GM19240 (cell line): ENCODE results near the gene IDH3A.

Source experiments
- DNase-seq: peaks from one replicate; pipeline ENCODE4 v3.0.0; 2011; ENCODE audit warnings: low spot score; ENCODE audit not compliant: insufficient read length

IDH3A gene

DNA sequence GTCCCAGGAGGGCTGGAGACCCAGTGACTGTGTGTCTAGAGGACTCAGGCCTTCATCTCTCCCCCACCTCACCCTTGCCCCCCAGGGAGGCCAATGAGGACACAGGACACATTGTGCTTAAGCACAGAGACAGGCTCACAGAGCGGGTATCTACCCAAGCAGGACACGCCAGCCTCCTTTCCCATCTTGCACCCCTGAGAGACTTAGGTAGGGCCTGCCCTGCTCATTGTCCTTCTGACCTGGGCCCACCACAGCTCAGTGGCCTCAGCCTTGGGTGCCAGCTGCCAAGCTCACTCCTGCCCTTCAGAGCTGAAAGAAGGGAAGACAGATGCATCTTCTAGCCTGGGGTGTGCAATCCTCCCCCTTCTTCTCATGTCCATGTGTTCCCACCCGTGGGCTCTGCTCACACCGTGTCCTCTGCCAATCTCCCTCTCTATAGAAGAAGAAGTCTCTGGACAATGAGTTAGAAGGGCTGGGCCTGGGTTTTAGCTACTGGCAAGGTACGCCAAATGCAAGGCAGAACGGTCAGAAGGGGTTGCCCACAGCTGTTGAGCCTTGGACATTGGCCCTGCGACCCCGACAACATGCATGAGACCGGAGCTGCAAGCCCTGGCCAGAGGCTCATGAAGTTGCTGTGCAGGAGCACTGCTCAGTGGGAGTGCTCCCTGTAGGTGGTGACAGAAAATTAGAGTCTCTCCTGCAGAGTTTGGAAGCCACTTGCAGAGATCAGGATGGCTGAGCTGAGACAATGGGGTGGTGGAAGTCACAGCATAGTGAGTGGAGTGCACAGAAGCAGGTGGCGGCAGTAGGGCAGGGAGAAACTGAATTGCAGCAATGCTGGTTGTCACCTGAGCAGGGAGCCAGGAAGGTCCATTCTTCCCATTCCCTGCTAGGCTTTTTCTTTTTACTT lies 52.4 kb downstream of the IDH3A start:
- no peak for DNase-seq

DNA sequence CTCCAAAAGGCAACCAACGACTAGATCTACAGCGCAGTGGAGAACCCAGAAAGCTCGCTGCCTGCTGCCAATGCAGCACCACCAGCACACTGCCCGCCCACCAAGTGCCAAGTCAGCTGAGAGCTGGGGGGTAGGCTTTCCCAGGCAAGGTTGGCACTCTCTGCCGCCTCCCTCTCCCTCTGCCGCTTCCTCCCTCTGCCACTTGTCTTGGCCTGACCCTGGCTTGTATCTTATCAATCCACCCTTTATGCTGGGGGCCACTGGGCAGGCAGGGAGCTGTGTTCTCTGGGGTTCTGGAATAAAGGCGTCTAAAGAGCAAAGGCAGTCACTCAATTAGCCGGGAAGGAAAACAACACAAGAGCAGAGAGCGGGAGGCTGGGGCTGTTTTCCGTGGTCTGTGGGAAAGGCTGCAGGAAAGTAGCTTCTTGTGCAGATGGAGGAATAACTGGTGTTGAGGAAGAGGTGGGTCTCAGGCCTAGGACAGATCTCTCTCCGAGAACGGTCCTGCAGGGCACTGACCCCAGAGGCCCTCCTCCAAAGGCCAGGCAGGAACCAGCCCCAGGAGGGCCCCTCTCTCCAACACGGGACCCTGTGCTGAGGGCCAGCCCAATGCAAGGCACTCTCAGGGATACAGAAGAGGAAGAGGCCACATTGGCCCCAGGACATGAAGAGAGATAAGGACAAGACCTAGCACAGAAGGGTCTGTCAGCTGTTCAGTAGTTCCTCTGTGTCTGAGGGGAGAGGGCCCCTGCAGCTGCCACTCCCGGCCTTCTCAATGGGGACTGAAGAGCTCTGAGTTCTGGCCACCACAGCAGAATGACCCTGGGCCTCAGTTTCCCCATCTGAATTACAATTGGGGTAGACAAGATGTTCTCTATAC lies 54.4 kb downstream of the IDH3A start:
- DNase-seq: no peak

DNA sequence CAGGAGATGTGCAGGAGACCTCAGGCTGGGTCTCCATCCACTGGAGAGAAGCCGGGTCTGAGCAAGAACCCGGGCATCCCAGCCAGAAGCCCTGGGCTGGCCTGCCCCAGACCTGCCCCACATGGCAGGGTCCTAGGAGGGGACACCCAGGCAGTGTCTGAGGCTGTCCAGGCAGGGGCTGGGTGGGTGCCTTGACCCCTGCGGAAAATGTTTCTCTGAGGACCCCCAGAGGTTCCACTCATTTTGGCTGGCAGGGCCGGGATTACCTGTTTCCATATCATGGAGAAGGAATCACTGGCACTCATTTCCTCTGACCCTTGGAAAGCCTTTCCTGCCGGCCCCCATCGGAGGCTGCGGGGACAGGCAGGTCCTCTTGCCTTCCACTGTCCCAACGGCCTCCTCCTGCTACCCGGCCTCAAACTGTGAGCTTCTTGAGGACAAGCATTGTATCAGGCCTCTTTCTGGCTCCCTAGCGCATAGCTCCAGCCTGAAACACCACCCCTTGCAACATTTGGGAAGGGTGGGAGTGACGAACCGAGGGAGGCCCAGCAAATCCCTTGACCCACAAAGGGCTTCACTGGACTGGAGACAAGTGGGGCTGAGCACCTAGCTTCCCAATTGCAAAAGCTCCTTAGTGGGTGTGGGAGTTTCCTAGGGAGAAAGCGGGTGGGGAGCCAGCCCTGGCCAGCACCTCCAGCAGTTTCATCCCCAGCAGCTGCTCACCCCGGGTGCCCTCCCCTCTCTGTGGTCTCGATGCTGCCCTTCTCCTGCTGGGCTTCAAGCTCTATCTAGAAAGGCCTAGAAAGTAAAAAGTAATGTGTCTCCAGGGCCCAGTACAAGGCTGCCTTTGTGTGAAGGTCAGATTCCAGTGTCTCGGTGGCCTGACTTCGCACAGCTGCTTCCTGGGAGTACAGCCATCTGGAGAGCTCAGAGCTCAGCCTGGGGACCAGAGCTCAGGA lies 55.5 kb downstream of the IDH3A start:
- DNase-seq: no peak

DNA sequence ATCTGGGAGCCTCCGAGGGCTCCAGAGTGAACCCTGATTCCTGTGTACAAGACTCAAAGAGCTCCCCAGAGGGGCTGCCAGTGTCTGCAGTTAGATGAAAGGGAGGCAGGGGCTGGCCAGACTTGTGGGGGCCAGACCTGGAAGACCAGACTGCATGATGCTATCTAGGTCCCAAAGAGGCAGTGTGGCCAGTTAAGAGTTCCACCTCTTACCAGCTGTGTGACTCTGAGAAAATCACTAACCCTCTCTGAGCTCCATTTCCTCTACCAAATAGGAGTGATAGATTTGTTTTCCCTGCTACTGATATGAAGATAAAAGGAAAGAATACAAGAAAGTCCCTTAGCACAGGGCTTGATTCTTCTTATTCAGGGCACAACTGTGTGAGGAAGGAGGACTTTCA lies 56.2 kb downstream of the IDH3A start:
- no peak for DNase-seq

DNA sequence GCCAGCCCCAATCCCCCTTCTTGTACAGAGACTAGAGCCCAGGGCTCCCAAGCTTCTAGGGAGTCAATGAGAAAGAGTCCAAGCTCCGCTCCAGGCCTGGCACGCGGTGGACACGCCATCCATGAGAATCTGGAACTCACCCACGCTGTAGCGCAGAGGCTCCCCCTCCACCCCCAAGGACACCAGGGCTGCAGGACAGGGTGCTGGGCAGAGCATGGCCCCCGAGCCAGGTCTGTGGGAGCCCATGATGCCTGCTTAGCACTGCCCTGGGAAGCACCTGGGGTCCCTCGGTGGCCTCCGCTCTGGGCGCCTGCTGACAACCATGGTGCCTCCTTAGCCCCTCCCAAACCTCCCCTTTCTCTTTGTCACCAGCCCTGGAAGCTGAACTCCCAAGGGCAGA lies 56.7 kb downstream of the IDH3A start:
- DNase-seq: no peak

DNA sequence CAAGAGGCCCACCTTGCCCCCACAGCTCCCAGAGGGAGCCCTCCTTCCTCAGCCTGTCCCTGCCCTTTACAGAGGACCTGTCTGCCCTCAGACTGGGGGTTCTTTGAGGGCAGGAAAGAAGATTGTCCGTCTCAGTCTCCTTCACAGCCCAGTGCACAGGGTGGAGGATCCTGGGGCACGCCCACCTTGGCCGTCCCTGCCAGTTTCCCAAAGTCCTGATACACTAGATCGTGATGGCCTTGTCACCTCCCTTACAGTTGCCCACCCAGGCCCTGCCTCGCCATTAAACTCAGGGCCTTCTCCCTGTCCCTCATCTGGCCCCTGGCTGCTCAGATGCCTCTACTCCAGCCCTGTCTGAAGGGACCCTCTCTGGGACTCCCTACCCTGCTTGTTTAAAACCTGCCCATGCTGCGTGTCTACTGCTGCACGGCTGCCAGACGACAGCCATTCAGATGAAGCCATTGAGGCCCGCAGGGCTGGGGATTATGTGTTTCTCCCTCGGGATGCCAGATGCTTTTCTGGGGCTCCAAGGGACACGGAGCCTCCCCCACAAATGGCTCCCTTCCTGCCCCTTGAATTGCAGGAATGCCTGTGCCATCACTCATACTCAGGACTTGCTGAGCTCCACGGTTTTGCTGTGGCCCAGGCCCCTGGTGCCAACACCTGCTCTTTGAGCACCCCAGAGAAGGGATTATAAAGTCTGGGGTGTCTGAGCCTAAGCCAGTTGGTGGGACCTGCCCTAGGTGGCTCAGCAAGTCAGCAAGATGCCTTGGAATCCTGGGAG lies 57.4 kb downstream of the IDH3A start:
- DNase-seq: no peak

DNA sequence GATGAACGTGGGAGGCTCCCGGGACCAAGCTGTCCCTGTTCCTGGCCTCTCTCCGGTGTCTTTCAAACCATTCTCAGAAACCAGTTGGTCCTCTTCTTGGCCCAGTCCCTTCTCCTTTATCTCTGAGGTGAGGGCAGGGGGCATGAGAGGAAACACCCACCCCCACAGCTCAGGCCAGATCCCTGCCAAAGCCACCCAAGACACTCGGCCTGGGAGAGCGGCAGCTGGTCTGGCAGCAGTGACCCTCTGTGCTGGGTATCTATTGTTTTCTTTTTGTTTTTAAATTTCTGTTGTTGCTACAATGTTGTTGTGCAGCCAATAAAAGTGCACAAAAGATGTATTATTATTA lies 57.9 kb downstream of the IDH3A start:
- no peak for DNase-seq

DNA sequence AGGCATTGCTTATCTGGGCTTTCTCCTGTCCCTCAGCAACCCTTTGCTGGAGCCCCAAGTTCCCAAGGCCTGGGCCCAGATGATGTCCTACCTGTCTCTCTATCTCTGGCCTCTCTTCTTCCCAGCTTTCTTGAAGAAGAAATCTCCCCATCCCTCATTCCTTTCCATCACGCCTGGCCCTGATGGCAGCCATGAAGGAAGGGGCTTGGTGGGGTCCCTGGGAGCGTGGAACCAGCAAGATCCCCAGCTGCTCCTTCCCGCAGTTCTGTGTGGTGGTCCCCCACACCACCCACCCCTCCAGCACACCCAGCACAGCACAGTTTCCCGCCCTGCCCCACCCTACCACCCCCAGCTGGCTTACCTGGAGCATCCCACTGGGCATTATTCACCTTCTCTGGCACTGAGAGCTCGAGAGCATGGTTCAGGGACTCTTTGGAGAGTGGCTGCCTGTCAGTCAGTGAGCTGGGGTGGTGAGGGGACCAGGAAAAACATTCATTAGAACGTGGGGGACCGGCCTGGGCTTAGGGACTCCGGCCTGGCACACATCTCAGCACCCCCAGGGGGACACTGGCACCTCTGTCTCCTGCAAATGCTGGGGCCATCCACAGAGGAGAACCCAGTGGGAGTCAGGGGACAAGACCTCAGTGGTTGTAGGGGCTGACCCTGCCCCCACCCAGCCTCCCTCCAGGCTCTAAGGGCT lies 58.6 kb downstream of the IDH3A start:
- DNase-seq: no peak

DNA sequence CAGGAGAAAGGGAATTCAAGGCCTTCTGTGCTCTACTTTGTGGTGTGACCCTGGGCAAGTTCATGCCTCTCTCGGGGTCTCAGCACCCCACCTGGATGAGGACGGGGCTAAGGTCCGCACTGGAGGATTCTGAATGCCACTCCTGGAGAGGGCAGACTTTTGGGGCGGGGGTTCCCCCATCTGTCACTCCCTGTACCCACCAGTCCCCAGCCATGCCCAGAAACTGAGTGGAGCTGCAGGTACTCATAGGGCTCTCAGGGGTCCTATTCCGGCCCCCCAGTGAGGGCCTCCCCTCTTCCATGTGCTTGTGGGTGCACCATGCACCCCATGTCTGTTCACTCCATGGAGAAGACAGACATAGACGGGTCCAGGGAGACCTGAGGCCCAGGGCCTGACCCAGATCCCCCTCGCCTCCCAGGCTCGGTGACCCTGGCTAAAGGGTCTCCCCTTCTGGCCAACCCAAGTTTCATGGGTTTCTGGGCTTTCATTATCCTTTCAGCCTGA lies 59.2 kb downstream of the IDH3A start:
- DNase-seq: no peak

DNA sequence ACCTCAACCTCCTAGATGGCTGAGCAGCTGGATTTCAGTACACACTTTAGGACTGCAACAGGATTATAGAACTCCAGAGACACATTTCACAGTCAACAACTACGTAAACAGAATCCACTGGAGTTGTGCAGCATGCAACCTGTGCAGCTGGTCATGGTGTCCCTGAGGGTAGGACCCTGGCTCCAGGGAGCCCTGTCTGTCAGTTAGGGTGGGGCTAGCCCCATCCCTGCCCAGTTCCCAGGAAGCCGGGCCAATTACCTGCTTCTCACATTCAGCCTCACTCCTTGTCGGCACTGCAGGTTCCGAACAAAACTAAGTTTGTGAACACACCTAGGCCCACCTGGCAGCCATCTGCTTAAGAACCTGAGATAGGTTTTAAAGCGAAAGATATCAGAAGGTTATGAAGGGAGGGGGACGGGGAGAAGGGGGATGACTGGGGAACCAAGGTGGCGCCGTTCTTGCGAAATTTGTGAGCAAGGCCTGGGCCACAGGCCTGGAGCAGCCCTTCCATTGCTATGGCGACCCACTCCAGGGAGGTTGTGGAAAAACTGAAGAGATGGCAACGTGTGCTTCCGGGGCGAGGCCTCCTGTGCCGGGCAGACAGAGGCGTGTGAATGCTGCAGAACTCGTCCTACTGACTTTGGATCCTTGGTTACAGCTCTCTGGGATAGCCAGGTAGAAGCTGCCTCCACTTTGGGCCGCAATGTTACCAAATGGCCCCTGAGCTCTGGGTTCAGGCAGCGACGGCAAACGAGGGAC lies 59.9 kb downstream of the IDH3A start:
- DNase-seq: no peak

DNA sequence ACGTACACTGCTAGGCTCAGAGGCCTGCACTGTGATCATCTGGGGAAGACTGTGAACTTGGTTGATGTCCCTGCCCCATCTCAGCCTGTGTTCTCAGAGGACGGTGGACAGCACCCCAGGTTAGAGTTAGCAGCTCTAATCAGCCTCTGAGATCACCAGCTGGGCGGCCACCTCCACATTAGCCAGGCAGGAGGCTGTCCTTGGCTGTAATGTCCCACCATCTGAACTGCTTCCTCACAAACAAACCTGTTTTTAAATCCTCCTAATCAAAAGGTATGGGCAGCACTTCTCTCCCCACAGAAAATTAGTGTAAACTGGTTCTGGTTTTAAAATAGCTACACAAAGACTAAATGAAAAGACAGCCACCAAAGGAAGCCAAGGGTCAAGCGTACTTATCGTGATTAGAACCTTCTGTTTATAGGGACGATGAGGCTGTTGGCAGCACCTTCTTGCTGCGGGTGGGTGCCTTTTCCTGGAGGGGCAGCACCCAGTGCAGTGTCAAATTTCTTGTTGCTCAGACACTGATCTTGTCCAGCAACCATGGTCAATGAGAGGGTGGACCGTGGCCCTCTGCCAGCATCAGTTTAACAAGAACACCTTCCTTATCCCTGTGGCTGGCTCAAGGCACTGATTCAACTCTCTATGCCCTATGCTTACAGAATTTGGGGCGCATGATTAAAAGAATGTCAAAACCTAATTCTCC lies 60.6 kb downstream of the IDH3A start:
- DNase-seq: no peak

DNA sequence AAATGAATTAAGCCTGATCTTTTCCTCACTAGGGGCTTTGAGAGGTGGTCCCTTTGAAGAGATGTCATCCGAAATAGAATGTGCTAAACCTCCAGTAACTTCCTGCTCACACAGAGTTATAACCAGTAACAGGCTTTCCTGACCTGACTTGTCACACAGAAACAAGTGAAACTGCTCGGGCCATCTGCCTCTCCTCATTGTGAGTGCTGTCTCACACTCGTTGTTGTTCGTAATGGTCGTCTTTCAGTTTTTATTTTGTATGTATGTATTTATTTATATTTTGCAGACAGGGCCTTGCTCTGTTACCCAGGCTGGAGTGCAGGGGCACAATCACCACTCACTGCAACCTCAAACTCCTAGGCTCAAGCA lies 61.2 kb downstream of the IDH3A start:
- DNase-seq: no peak

DNA sequence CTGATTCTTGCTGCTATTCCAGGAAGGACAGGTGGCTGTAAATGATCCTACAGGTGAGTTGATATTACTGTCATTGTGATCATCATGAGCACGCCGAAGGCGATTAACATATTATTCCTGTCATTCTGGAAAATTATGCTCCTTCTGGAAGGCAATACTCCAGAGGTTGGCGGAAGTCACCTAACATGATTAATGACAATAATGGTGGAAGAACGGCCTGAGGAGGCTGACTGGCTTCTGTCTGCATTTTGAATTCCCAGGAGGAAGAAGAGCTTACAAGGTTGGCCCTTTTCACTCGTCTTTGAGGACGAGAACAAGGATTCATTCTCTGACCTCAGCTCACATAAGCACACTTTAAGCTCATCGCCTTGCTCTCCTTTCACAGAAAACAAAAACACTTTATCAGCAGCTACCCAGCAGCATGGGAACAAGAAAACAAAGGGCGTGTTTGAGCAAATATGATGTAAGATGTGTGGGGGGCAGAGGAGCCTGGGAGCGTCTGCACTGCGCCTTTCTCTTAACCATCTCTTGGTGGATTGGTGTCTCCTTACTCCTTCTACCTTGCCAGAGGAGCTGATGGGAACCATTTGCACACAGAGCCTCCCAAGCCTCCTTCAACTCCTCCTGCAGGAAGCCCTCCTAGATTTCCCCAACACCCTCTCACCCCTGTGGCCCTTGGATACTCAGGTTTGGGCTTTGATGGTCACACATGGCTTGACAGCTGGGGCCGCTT lies 62.2 kb downstream of the IDH3A start:
- no peak for DNase-seq

DNA sequence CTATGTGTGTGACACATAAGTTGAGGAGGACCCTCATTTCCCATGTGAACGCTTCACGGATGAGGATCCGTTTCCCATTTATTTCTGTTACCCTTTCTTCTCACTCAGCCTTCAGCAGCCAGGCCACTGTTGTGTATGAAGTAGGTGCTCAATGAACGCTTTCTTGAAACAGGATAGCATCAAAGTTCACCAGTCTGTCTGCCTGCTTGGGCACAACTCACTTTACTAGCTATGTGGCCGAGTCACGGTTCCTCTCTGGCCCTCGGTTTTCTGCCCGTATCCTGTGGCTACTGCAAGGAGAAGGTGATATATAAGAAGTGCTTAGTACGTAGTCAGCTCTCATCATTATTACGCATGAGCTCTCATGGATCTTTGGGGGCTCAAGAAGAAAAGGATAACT lies 62.8 kb downstream of the IDH3A start:
- DNase-seq: no peak

DNA sequence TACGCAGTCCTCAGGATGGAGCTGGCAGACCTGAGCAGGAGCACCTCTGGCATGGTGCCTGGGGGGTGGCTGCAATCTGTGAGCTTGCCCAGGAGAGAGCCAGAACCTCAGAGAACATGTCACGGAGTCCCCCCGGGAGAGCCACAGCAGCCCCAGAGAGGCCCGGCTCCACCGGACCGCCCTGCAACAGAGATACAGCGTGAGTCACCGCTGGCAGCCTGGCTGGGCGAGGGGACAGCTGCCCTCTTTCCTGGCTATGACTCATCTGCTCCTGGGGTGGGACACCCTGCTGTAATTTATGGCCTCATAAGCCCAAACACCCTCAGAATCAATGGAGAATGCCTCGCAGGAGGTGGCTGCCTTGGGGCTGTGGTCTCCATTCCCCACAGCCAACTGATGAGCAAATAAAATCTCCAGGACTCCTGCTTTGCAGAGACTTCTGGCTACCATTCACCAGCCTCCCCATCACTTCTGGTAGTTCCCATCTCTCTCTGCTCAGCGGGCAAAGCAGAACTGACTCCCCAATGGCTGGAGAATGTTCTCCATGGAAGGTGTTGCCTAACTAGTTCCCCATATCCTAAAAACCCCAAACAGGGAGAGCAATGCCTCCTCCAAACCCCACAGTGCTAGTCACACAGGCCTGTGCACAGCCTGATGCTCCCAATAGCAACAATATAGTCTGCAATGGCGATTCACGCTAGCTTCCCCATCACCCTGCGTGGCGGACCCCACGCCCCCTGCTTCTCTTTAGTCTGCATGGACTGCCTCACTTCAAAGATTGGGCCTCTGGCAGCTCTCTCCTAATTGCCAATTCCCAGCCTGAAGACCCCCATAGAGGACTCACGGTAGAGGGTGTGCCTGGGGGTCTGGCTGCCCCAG lies 63.6 kb downstream of the IDH3A start:
- no peak for DNase-seq

DNA sequence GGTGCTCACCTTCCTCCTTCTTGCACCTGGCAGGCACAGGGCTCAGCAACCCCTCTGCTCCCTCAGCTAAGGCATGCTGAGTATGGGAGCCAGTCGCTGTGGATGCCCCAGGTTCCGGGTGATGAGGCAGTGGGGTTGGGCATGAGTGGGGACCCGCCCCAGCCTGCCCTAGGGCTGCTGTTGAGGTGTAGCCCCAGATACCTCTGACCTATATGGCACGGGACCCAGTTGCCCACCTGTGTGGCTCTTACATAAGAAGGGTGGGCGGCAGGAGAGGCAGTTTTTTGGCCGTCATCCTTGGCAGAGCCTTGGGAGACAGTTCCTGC lies 64.2 kb downstream of the IDH3A start:
- DNase-seq: no peak

DNA sequence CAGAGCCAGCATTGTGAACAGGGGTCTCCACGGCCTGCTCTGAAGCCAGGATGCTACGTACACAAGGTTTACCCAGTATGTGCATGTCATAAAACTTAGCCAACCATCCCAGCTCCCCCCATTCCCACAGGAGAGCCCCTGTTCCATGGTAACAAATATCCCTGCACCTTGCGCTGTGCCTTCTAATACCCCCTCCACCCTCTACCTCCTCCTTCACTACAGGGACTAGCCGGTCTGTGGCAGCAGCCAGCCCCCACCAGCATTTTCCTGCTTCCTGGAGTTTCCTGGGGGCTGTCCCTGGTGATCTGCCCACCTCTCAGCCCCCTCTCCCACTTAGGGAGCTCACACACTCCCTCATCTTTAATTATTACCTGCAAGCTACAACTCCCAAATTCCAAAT lies 64.8 kb downstream of the IDH3A start:
- no peak for DNase-seq
